Measurements from ENCODE around the gene BFSP2. TPM values are rescaled to one million over a fixed set of nuclear protein-coding genes. Genes with fewer than 3 reads are reported as not detected.
"Not testable (repeated sequence)": the region's sequence is repeated elsewhere in the genome, so short reads cannot be mapped to it uniquely, and the experiment has no call there.

Gene BFSP2
- polyA plus RNA-seq, 1 experiment = not detected

DNA sequence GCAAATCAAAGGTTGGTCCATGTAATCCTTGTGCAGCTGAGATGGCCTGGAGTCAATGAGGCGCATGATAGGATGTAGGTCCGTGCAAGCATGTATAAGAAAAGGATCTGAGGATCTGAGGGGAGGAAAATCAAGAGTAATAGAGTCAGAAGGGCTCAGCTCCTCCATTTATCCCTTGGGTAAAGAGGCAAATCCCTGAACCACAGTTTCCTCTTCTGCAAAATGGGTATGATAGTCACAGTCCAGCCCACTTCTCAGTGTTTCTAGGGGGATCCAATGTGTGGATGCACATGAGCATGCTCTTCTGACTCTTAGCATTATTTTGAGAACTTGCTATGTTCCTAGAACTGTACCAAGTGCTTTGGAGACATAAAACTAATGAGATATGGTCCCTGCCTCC, 67.9 kb downstream of the BFSP2 start:
- no peak for DNase-seq (ENCODE audit: low read depth)
- ChIA-PET CTCF (interaction anchor here (1.1 to 2.5 kb wide), 2 partner anchors 12 to 111 kb away, joined by 4 to 8 read pairs; no protein-coding TSS in a partner anchor), POLR2A (no interaction called here)
- no peaks in the 10 kb centered on the region for H3K36me3 ChIP-seq (ENCODE audit: control insufficient read depth, insufficient read depth, low read length)
- TF ChIP-seq CTCF (IDR thresholded peaks at IDR 0.05; ENCODE audit: insufficient read depth, low read depth, low read length) = no peak
- H3K4me3 ChIP-seq (ENCODE audit: low read depth, low read length) = no peak overlapping the region
- no peaks in the 10 kb centered on the region; the same call in 1 of the 2 replicates for H3K27me3 ChIP-seq (ENCODE audit: control insufficient read depth, insufficient read depth, low read length)

GRCh38 chr3:133468251-133468721, 68.4 kb downstream of the BFSP2 start:
- no peaks in the 10 kb centered on the region for H3K36me3 ChIP-seq (ENCODE audit: control insufficient read depth, insufficient read depth, low read length)
- CTCF ChIA-PET = interaction anchor here (1.1 to 2.5 kb wide), 2 partner anchors 11 to 110 kb away, joined by 4 to 8 read pairs; no protein-coding TSS in a partner anchor
- POLR2A ChIA-PET = no interaction called here
- no peak for DNase-seq (ENCODE audit: low read depth)
- no peak overlapping the region for H3K4me3 ChIP-seq (ENCODE audit: low read depth, low read length)
- no peaks in the 10 kb centered on the region; the same call in 1 of the 2 replicates for H3K27me3 ChIP-seq (ENCODE audit: control insufficient read depth, insufficient read depth, low read length)
- TF ChIP-seq CTCF (IDR thresholded peaks at IDR 0.05; ENCODE audit: insufficient read depth, low read depth, low read length) = no peak

DNA sequence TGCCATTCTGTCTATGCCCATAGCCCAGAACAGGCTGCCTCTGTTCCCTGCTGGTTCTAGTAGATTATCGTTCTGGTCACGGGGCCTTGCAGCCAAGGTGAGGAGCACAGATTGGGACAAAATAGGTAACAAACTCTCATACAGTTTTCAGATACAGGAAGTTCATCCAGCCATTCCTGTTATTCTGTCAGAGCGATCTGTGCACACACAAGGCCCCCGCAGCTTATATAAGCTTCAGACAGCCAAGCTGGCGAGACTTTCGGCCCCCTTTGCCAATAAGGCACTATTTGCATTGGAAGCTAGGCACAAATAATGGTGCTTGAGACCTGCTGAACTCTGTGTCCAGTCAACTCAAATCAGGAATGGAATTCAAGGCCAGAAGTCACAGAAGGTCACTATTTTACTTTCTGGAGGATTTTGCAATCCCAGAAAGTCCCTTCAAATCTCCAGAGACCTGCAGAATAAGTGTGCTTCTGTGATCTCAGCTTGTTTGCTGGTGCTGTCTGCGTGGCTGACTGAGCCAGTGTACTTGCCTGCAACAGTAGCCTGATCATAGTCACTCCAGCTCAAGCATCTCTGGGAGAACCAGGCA, 69.4 kb downstream of the BFSP2 start:
- POLR2A ChIA-PET = no interaction called here
- CTCF ChIA-PET = interaction anchor here (1.4 to 2.5 kb wide), 2 partner anchors 11 to 110 kb away, joined by 4 to 8 read pairs; no protein-coding TSS in a partner anchor

GRCh38 chr3:133472242-133472641, 72.4 kb downstream of the BFSP2 start:
- H3K36me3 ChIP-seq (ENCODE audit: control insufficient read depth, insufficient read depth, low read length) = no peaks in the 10 kb centered on the region
- H3K27me3 ChIP-seq (ENCODE audit: control insufficient read depth, insufficient read depth, low read length) = no peaks in the 10 kb centered on the region; the same call in 1 of the 2 replicates
- POLR2A ChIA-PET = no interaction called here
- TF ChIP-seq CTCF (IDR thresholded peaks at IDR 0.05; ENCODE audit: insufficient read depth, low read depth, low read length) = no peak
- CTCF ChIA-PET = interaction anchor here (1.4 to 4.3 kb wide), 3 partner anchors 13 to 106 kb away, joined by 3 to 13 read pairs (median 6); no protein-coding TSS in a partner anchor
- DNase-seq (ENCODE audit: low read depth) = no peak
- no peak overlapping the region for H3K4me3 ChIP-seq (ENCODE audit: low read depth, low read length)

More for the DNA sequence above, 69.4 kb downstream of the BFSP2 start:
- TF ChIP-seq CTCF (IDR thresholded peaks at IDR 0.05; ENCODE audit: insufficient read depth, low read depth, low read length) = no peak
- Histone ChIP-seq H3K36me3 (ENCODE audit: control insufficient read depth, insufficient read depth, low read length) (no peaks in the 10 kb centered on the region), H3K4me3 (ENCODE audit: low read depth, low read length) (no peak overlapping the region), H3K27me3 (ENCODE audit: control insufficient read depth, insufficient read depth, low read length) (no peaks in the 10 kb centered on the region; the same call in 1 of the 2 replicates)
- DNase-seq (ENCODE audit: low read depth) = no peak

- no peak for DNase-seq (ENCODE audit: low read depth)
- no peak overlapping the region for H3K4me3 ChIP-seq (ENCODE audit: low read depth, low read length)
- H3K36me3 ChIP-seq (ENCODE audit: control insufficient read depth, insufficient read depth, low read length) = no peaks in the 10 kb centered on the region
- TF ChIP-seq CTCF (IDR thresholded peaks at IDR 0.05; ENCODE audit: insufficient read depth, low read depth, low read length) = no peak
- H3K27me3 ChIP-seq (ENCODE audit: control insufficient read depth, insufficient read depth, low read length) = no peaks in the 10 kb centered on the region
- POLR2A ChIA-PET = no interaction called here
- CTCF ChIA-PET = interaction anchor here (0.7 to 4.3 kb wide), 4 partner anchors 8 to 106 kb away, joined by 3 to 13 read pairs (median 4); no protein-coding TSS in a partner anchor
Observed at GRCh38 chr3:133472889-133473288, 73.0 kb downstream of the BFSP2 start.

DNA sequence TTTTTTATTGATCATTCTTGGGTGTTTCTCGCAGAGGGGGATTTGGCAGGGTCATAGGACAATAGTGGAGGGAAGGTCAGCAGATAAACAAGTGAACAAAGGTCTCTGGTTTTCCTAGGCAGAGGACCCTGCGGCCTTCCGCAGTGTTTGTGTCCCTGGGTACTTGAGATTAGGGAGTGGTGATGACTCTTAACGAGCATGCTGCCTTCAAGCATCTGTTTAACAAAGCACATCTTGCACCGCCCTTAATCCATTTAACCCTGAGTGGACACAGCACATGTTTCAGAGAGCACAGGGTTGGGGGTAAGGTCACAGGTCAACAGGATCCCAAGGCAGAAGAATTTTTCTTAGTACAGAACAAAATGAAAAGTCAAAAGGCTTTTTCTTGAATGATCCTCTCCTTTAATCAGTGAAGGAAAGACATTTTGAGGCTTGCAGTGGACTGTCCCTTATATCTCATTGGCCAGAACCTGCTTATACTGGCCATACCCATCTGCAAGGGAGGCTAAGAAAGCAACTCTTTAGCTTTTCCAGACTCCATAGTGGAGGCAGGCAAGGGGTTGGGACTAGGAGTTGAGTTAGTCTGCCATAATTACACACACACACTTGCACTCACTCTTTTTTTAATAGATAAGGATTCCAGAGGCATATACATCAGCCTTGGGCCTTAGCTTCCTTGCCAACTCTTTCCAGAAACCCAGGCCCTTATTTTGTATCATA, 73.8 kb downstream of the BFSP2 start:
- H3K36me3 ChIP-seq (ENCODE audit: control insufficient read depth, insufficient read depth, low read length); DNase-seq (ENCODE audit: low read depth); H3K27me3 ChIP-seq (ENCODE audit: control insufficient read depth, insufficient read depth, low read length); H3K4me3 ChIP-seq (ENCODE audit: low read depth, low read length): not testable (repeated sequence)
- POLR2A ChIA-PET = interaction anchor here (0.7 kb wide), 1 partner anchor 100 kb away, joined by 6 read pairs; the partner anchor contains the start of gene CDV3
- CTCF ChIA-PET = interaction anchor here (1.1 to 4.3 kb wide), 4 partner anchors 9 to 39 kb away, joined by 3 to 13 read pairs (median 4); no protein-coding TSS in a partner anchor

All from BJ (cell line).